Occipital lobe (tissue), 2 donors: ENCODE measurements around the gene NR1H3. TPM values are rescaled to one million over a fixed set of nuclear protein-coding genes. Genes with fewer than 3 reads are reported as not detected.

Experiments
- DNase-seq: peaks from one replicate; lab custom pipeline; 2025; lab: John Stamatoyannopoulos, UW
- total RNA-seq: library from RNA; depleted of rRNA; stranded (reverse); fragments of >200 nt; gene quantifications from one replicate; pipeline ENCODE4 v1.2.3, GENCODE V29; 2014

The NR1H3 gene
- total RNA-seq, 1 donor from 2014 or later, result 8.1 TPM

DNA sequence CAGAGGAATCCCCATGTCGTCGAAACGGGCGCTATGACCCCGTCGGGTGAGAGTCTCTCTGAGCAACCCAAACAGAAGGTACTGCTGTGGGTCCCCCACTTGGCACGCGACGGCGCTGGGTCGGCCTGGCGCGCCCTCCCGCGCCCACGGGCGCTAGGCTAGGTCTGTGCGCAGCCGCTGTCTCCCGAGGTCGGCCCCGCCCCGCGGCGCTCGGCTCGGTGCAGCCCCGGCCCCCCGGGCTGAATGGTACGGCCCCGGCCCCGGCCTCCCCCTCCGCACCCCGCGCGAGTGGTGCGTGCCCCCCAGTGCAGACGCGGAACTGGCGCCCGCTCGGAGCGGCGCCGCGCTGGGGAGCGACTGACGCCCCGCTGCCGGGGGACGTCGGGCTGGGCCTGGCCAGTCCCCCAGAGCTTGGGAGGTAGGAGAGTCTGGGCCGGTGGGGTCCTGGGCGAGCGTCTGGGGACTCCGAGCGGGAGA, 12.1 kb downstream of the NR1H3 start, which contains the start of gene MADD:
Gene MADD (plus strand): TSS at position 305 of the 477 bp plus-strand sequence.
- peak; percentile 88 for DNase-seq

DNA sequence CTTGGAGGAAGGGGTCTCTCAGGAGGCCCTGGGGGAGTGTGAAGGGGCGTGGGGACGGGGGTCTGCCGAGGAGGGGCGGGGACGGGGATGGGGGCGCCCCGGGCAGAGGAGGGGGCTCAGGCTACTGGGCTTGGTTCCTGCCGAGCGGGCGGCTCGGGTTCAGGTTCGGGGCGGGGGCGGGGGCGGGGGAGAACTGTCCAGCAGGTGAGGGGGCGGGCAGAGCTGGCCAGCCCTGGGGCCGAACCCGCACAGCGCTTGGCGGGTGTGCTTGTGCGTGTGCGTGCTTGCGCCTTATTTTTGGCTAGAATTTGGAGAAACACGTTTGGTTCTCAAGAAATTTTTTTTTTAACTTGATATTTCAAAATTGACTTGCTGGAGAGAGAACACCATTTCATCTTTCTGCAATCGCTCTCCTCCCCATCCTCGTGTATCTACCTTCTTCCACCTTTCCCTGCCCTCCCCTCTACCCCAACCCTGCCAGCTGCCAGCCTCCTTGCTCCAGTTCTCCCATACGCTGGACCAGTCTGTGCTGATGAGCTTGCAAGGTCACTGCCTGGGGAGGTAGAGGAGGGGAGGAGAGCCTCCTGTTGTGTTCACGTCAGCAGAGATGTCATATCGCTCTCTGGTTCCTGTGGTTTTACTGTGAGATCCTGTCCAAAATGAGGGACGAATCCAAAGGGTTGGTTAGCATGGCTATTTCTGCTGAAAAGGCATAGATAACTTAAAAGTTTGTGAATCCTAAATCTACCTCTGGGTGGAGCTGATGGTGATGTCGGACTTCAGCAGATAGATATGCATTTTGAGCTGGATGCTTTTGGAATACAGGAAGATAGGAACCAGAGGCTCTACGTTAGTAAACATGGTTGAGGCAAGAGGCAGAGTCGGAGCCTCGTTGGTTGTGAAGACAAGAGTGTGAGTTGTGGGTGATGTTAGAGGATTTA, 12.8 kb downstream of the NR1H3 start:
- DNase-seq, result peak; percentile 12

DNA sequence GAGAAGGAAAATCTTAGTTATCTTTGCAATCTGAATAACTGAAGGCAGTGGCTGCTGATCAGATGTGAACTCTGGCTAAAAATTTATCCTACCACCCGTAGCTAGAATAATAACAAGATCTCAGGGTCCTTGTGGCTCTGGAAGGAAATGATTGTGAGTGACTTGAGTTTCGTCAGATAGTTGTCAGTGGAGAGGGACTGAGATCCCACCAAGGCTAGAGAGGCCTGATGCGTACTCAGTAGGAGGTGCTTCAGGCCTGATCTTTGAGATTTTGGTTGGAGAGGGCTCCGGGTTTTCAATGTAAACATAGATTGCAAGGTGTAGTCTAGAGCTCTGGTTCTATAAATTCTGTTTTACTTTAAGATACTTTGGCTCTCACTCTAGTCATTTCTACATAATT, 13.5 kb downstream of the NR1H3 start:
- DNase-seq, result no peak

DNA sequence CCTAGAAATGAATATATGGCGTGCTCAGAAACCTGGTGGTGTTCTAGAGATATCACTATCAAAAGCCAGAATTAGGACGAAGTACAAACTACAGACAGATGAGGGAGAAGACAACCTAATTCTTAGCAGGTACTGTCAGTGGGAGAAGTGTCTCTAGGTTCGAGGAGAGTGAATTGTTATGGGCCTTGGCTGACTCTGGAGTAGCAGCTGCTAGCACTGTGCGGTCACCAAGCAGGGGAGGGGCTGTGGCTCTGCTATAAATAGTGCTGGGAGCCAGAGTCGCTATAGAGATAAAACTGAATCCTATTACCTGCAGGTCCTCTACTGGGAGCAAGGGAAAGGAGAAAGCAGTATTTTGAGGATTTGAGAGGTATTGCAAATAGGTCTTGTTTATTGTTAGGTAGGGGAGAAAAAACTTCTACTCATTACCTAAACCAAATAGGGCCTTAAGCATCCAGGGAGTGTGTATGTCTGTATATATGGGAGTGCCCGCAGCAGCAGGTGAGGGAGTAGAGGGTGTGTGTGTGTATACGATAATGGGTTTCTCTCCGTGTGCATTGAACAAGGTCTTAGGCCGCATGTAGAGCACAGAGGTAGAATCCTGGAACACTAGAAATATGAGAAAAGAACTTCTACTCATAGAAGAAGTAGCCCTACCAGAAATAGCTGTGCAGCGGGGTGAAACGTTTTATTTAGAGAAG, 14.3 kb downstream of the NR1H3 start:
- DNase-seq, result peak; percentile 18

DNA sequence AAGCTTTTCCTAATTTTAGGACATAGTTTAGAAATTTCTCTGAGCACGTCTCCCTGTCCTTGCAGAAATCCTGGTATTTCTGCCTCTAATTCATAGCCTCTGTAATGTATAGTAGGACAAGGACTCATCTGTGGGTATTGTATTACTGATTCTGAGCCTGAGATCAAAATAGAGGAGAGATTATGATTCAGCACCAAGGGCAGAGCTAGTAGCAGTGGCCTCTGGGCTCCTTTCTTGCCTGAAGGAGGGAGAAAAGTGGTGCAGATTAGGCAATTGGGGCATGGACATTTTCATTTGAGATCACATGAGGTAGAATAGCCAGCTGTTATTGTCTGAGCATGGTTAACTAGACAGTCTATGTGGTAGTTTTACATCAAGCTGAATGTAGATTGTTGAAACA, 14.9 kb downstream of the NR1H3 start:
- no peak for DNase-seq

DNA sequence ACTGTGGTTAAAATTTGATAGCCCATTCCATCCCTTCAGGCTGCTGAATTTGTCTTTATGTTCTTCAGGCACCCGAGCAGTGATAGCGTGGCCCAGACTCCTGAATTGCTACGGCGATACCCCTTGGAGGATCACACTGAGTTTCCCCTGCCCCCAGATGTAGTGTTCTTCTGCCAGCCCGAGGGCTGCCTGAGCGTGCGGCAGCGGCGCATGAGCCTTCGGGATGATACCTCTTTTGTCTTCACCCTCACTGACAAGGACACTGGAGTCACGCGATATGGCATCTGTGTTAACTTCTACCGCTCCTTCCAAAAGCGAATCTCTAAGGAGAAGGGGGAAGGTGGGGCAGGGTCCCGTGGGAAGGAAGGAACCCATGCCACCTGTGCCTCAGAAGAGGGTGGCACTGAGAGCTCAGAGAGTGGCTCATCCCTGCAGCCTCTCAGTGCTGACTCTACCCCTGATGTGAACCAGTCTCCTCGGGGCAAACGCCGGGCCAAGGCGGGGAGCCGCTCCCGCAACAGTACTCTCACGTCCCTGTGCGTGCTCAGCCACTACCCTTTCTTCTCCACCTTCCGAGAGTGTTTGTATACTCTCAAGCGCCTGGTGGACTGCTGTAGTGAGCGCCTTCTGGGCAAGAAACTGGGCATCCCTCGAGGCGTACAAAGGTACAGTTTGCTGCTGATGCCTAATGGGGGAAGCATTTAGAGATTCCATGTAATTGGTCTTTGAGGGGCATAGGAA, 16.9 kb downstream of the NR1H3 start:
- no peak for DNase-seq

DNA sequence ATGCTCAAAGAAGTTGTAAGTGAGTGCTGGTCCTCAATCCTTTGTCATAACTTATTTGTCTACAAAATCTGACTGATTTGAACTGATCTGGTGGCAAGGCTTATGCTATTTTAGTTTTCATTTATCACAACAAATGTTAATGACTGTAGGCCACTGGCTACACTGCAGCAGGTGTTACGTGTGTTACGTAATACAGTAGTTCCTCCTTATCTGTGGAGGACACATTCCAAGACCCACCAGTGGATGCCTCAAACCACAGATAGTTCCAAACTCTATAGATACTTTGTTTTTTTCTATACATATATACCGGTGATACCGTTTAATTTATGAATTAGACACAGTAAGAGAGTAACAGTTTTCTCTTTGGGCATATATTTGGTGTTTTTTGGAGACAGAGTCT, 19.1 kb downstream of the NR1H3 start:
- no peak for DNase-seq

DNA sequence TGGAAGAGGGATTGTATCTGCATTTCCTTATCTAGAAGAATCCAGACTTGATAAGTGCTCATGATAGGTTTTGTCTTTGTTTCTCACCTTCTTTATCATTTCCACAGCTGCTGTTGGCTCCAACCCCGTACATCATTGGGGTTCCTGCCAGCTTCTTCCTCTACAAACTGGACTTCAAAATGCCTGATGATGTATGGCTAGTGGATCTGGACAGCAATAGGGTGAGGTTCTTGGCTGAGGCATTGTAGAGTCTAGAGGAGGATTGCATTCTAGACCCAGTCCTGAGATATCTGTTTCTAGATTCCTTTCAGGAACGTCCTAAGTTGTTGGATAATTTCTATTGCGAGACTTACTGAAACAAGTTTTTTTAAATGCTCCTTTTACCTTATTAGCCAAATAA, 20.3 kb downstream of the NR1H3 start:
- DNase-seq, result no peak

DNA sequence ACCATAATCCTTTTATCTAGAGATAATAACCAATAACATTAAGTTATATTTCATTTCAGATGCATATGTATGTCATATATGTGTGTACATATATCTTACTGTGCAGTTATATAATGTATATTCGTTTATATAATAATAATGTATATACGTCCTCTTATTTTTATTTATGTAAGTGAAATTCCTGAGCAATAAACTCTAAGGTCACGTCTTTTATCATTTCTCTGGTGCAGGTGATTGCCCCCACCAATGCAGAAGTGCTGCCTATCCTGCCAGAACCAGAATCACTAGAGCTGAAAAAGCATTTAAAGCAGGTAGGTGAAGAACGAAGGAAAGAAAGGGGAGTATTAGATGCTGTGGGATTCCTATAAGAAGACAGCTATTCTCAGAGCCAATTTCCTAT, 21.0 kb downstream of the NR1H3 start:
- DNase-seq, result no peak

DNA sequence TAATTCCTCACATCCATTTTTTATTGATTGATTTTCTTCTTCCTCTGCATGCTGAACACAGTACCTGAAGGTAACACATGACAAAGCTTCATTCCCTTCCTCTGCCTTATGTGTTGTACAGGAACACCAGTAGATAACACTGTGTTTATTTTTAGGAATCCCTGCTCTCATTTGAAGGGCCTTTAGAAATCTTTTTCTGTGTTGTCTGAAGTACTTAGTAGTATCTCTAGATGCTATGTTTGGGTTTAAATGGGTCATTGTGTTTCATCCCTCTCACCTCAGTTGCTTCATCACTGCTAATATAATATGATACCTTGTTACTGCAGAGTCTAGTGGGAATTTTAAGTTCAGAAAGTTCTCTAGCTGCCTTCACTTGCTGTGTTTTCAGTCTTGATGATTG, 22.3 kb downstream of the NR1H3 start:
- DNase-seq, result no peak

DNA sequence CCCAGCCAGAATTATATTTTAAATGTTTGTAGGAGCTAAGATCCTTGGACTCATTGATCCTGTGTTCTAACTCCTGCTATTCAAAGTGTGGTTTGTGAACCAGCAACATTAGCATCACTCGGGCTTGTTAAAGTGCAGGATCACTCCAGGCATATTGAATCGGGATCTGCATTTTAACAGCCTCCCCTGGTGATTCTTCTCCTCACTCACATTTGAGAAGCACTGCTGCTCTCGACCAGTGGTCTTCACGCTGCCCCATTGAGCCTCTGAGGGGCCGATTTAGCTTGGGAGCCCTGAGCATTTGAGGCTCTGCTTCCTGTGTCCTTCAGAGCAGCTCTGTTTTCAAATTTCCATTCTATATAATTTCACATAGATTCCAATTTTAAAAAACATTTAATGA, 23.1 kb downstream of the NR1H3 start:
- DNase-seq, result no peak

DNA sequence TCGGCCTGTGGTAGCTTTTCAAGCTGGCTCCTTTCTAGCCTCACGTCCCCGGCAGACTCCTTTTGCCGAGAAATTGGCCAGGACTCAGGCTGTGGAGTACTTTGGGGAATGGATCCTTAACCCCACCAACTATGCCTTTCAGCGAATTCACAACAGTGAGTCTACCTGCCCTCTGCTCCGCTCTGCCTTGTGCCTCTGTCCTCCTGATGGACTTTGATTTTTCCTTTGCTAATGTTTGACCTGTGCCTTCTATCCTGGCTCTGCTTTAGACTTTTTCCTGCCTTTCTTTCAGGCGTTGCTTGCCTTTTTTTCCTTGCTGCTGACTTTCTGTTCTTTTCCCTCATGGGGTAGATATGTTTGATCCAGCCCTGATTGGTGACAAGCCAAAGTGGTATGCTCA, 24.7 kb downstream of the NR1H3 start:
- DNase-seq, result no peak

DNA sequence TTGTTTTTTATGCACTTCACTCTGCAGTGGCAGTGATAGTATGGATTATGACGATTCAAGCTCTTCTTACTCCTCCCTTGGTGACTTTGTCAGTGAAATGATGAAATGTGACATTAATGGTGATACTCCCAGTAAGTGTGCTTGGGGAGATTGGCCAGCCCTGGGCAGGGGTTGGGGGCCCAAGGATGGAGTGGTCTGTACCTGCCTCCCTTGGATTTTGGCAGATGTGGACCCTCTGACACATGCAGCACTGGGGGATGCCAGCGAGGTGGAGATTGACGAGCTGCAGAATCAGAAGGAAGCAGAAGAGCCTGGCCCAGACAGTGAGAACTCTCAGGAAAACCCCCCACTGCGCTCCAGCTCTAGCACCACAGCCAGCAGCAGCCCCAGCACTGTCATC, 26.4 kb downstream of the NR1H3 start:
- no peak for DNase-seq

DNA sequence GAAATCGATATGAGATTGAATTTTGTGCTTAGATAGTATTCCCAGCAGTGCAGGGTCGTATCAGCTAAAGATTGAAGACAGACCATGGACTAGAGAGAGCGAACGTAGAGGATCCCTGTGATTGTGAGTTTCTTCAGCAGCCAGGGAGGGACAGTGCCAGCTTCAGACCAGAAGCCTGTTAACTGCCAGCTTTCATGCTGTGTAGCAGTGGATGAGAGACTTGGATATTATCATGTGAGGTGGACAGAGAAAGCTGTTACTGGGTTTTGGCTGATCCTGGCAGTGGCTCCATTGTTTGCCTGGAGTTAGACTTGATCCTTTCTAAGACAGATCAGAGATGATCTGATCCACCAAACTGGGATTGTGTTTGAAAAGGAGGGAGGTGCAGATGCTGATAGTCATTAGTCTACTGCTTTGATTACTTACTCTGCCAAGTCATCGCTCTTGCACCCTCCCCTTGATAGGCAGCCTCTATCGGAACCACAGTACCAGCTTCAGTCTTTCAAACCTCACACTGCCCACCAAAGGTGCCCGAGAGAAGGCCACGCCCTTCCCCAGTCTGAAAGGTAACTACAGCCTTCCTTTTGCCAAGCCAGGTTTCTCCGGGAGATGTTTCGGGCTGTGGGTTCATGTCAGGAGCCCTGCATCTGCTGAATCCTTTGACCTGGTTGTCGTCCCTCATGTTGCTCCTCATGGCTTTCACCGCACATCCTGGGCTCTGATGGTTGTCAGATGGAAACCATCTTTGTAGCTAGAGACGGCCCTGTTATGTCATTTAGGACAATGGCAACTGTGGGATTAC, 28.4 kb downstream of the NR1H3 start:
- no peak for DNase-seq

DNA sequence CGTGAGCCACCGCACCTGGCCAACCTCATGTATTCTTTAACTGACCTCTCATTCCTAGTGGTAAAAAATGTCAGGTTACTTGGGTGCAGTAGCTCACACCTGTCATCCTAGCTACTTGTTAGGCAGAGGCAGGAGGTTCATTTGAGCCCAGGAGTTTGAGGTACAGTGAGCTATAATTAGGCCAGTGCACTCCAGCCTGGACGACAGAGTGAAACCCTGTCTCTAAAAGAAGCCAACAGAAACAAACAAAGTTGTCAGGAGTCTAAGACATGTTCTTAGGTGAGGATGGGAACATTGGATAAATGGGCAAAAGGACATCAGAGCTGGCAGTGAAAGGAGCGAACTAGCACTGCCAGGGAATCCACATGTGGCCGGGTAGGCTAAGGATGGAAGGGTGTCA, 30.3 kb downstream of the NR1H3 start:
- no peak for DNase-seq

DNA sequence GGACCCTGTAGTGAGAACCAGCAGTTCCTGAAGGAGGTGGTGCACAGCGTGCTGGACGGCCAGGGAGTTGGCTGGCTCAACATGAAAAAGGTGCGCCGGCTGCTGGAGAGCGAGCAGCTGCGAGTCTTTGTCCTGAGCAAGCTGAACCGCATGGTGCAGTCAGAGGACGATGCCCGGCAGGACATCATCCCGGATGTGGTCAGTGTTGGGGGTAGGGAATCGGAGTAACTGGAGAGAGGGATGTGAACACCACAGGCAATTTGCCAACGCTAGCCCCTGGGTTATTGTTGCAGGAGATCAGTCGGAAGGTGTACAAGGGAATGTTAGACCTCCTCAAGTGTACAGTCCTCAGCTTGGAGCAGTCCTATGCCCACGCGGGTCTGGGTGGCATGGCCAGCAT, 32.1 kb downstream of the NR1H3 start:
- DNase-seq, result no peak

DNA sequence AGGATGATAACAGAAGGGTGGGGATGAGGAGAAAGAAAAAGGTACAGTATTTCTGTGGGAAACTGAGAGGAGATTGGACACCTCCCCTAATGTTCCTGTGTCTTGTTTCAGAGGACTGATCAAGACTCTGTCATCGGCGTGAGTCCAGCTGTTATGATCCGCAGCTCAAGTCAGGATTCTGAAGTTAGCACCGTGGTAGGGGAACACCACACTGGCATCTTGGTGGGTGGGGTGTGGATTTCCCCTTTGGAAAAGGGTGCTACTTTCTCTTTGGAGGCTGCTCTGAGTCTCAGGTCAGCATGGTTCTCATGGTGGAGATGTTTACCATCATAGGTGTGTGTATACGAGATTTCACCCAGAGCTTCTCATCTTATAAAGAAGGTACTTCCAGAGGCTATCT, 37.6 kb downstream of the NR1H3 start:
- DNase-seq, result no peak

DNA sequence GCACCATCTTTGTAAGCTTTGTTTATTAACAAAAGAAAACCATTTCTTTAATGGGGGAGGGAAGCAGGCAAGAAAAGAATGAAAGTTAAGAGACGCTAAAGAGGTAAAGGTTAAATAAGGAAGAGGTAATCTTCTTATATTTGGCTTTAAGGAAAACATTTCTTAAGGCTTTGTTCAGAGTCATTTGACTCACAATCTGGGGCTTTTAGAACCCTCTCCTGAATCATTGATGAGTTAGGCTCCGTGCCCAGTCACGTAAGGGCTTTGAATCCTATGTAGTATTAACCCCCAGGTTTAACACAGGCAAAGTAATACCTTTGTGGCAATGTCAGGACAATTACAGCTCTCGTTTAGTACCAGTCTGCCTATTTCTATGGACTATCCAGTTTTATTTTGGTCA, 38.2 kb downstream of the NR1H3 start:
- DNase-seq, result no peak

DNA sequence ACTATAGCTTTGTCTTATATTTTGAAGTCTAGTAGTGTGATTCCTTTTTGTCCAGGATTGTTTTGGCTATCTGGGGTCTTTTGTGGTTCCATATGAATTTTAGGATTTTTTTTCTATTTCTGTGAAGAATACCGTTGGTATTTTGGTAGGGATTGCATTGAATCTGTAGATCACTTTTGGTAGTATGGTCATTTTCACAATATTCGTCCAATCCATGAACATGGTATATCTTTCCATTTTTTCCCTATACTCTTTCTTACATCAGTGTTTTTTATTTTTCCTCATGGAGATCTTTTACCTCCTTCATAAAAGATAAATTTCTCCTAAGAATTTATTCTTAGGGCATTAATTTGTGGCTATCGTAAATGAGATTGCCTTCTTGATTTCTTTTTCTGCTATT, 41.3 kb downstream of the NR1H3 start:
- no peak for DNase-seq

DNA sequence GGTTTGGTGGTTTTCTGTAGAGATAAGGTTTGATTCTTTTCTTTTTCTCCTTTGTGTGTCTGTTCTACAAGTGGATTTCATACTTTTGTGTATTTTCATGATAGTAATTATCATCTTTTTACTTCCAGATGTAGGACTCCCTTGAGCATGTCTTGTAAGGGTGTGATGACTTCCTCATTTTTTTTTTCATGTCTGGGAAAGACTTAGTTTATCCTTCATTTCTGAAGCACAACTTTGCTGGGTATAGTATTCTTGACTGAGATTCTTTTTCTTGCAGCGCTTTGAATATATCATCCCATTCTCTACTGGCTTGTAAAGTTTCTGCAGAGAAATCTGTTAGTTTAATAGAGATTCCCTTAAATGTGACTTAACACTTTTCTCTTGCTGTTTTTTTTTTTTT, 45.1 kb downstream of the NR1H3 start:
- DNase-seq, result no peak
